RWPE2 (cell line): ENCODE results near the gene CNGA2.

Experiments
- ATAC-seq: fragments of 200-7000 bp; cut with Tn5 transposase; 3 replicates; pipeline ENCODE4 v1.9.1; 2021; ENCODE audit warnings: low read depth
- DNase-seq: peaks from one replicate; pipeline ENCODE4 v3.0.0-alpha.2; 2020; ENCODE audit warnings: low spot score
- H3K27ac ChIP-seq: fragments of 450-650 bp; 2 replicates; pipeline ENCODE4 v1.5.1; 2017; ENCODE audit warnings: mild to moderate bottlenecking; ENCODE audit not compliant: poor library complexity, severe bottlenecking
- H3K27me3 ChIP-seq: fragments of 250-450 bp; sonication (Bioruptor Pico); 2 replicates; pipeline ENCODE4 v1.5.1; 2021; ENCODE audit warnings: mild to moderate bottlenecking, moderate library complexity; ENCODE audit not compliant: insufficient read depth, poor library complexity, severe bottlenecking
- H3K36me3 ChIP-seq: fragments of 250-450 bp; sonication (Bioruptor Pico); 2 replicates; pipeline ENCODE4 v1.5.1; 2020; ENCODE audit warnings: low read depth, mild to moderate bottlenecking, moderate library complexity
- H3K4me1 ChIP-seq: fragments of 250-450 bp; sonication (Bioruptor Pico); 2 replicates; pipeline ENCODE4 v1.5.1; 2021; ENCODE audit warnings: mild to moderate bottlenecking, moderate library complexity; ENCODE audit not compliant: insufficient read depth, poor library complexity, severe bottlenecking
- H3K4me3 ChIP-seq: fragments of 250-450 bp; sonication (Bioruptor Pico); 2 replicates; pipeline ENCODE4 v1.5.1; 2021; ENCODE audit warnings: mild to moderate bottlenecking, moderate library complexity; ENCODE audit not compliant: severe bottlenecking
- H3K9me3 ChIP-seq: fragments of 250-450 bp; sonication (Bioruptor Pico); 2 replicates; pipeline ENCODE4 v1.5.1; 2021; ENCODE audit warnings: mild to moderate bottlenecking, moderate library complexity; ENCODE audit not compliant: severe bottlenecking
- TF ChIP-seq, protein P1 (sequence below): fragments of 450-650 bp; IDR thresholded peaks from one replicate; pipeline ENCODE4 v1.5.1; 2017; ENCODE audit warnings: mild to moderate bottlenecking, moderate library complexity; ENCODE audit not compliant: poor library complexity, severe bottlenecking

Gene CNGA2

DNA sequence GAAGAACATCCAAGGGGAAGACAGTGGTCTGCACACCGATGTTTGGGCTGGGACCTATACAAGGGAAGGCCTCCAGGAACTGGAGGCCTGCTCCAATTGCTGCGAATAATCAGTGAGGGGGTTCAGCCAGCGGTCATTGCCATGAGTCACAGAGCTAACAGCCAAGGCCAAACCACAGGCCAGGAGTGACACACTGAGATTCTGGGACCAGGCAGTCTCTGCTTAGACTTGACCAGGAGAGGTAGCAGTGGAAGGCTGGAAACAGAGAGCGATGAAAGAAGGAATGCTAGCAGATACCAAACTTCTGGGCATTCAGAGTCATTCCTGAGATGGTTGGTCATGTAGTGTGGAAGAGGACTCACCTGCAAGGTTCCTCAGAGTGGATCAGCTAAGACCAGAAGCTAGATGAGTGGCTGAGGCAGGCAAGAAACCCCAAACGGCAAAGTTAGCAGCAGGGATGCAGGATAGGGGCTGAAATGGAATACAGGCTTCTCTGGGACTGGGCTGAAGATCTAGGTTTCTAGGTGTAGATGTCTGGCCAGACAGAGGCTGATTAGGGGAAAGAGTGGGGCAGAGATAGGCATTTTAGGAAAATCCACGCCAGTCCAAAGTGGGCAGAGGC, 54.7 kb downstream of the CNGA2 start:
- no peaks in the 10 kb centered on the region for H3K9me3 ChIP-seq
- DNase-seq (peak; percentile 47), ATAC-seq (peak; percentile 98)
- no peaks in the 10 kb centered on the region for H3K27me3 ChIP-seq
- TF ChIP-seq, protein P1, sequence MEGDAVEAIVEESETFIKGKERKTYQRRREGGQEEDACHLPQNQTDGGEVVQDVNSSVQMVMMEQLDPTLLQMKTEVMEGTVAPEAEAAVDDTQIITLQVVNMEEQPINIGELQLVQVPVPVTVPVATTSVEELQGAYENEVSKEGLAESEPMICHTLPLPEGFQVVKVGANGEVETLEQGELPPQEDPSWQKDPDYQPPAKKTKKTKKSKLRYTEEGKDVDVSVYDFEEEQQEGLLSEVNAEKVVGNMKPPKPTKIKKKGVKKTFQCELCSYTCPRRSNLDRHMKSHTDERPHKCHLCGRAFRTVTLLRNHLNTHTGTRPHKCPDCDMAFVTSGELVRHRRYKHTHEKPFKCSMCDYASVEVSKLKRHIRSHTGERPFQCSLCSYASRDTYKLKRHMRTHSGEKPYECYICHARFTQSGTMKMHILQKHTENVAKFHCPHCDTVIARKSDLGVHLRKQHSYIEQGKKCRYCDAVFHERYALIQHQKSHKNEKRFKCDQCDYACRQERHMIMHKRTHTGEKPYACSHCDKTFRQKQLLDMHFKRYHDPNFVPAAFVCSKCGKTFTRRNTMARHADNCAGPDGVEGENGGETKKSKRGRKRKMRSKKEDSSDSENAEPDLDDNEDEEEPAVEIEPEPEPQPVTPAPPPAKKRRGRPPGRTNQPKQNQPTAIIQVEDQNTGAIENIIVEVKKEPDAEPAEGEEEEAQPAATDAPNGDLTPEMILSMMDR: no peak
- H3K4me3 ChIP-seq: no peak overlapping the region
- no peaks in the 10 kb centered on the region for H3K36me3 ChIP-seq
- H3K27ac ChIP-seq: no peak overlapping the region
- peaks cover 6% of the 10 kb centered on the region for H3K4me1 ChIP-seq

GRCh38 chrX:151790481-151791160, 56.1 kb downstream of the CNGA2 start:
- H3K4me3 ChIP-seq: no peak overlapping the region
- TF ChIP-seq, protein P1: no peak
- ATAC-seq: no peak
- H3K9me3 ChIP-seq: no peaks in the 10 kb centered on the region
- no peak overlapping the region for H3K27ac ChIP-seq
- DNase-seq: no peak
- no peaks in the 10 kb centered on the region for H3K36me3 ChIP-seq
- H3K4me1 ChIP-seq: peaks cover 6% of the 10 kb centered on the region
- no peaks in the 10 kb centered on the region for H3K27me3 ChIP-seq

DNA sequence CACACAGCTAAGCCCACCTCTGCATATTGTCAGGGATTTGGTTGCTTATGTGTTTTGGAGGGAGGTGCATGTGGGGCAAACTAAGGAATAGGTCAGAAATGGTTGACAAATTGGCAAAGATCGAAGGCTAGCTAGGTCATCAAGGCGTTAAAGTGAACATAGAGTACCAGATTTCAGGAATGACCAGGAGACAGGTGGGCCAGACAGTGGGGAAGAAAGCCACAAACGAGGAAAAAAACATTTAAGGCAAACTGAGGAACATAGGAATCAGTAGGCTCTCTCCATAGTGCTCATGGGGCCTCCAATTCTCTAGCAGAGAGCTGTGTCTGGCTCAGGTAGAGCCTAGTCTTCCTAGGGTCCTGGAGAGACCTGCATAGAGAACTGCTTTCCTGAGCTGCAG, 57.4 kb downstream of the CNGA2 start:
- no peaks in the 10 kb centered on the region for H3K36me3 ChIP-seq
- no peaks in the 10 kb centered on the region for H3K27me3 ChIP-seq
- no peak overlapping the region for H3K27ac ChIP-seq
- no peak for DNase-seq
- TF ChIP-seq, protein P1: no peak
- no peak overlapping the region for H3K4me3 ChIP-seq
- no peak for ATAC-seq
- H3K4me1 ChIP-seq: peaks cover 6% of the 10 kb centered on the region
- no peaks in the 10 kb centered on the region for H3K9me3 ChIP-seq

DNA sequence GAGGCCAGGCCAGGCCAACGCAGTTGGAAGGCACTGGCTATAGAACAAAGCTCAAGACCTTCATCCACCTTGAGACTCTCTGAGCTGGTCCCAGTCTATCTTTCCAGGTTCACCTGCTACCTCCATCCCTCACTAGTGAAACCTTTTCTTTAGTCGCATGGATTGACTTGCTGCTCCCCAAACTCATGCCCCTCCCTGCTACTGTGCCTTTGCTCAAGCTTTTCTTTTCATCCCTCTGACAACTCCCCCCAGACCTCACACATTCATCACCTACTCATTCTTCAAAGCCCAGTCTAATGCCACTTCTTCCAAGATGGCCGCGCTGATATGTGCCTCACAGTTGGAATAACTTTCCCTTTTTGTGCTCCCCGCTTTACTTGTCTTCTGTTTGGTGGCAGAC, 58.0 kb downstream of the CNGA2 start:
- H3K27ac ChIP-seq: no peak overlapping the region
- no peaks in the 10 kb centered on the region for H3K27me3 ChIP-seq
- ATAC-seq: no peak
- H3K4me1 ChIP-seq: peaks cover 6% of the 10 kb centered on the region
- no peaks in the 10 kb centered on the region for H3K36me3 ChIP-seq
- TF ChIP-seq, protein P1: no peak
- H3K9me3 ChIP-seq: no peaks in the 10 kb centered on the region
- H3K4me3 ChIP-seq: no peak overlapping the region
- DNase-seq: no peak

- no peaks in the 10 kb centered on the region for H3K9me3 ChIP-seq
- TF ChIP-seq, protein P1: no peak
- no peak for DNase-seq
- H3K36me3 ChIP-seq: no peaks in the 10 kb centered on the region
- H3K4me1 ChIP-seq: peaks cover 5% of the 10 kb centered on the region
- ATAC-seq: no peak
- H3K27me3 ChIP-seq: no peaks in the 10 kb centered on the region
- no peak overlapping the region for H3K4me3 ChIP-seq
- no peak overlapping the region for H3K27ac ChIP-seq
These were observed 59.3 kb downstream of the CNGA2 start for GRCh38 chrX:151793886-151794285.
